H4 (cell line): ENCODE results near the gene ANKRD16. TPM values are rescaled to one million over a fixed set of nuclear protein-coding genes. Genes with fewer than 3 reads are reported as not detected.
"Not testable (repeated sequence)": the region's sequence is repeated elsewhere in the genome, so short reads cannot be mapped to it uniquely, and the experiment has no call there.

ENCODE experiments used
- DNase-seq: peaks from one replicate; pipeline ENCODE4 v3.0.0-alpha.2; 2015; ENCODE audit warnings: low spot score
- total RNA-seq: library from RNA; depleted of rRNA; stranded (reverse); fragments of >200 nt; shearing (Covaris generic); gene quantifications from 2 replicates; pipeline ENCODE4 v1.2.3, GENCODE V29; 2014

Gene ANKRD16
- total RNA-seq, 1 experiment from 2014 or later: 3.0 TPM

- not testable (repeated sequence) for DNase-seq
These were observed 53.5 kb downstream of the ANKRD16 start for GRCh38 chr10:5836181-5836580.

GRCh38 chr10:5835446-5836095 is 54.1 kb downstream of the ANKRD16 start:
- DNase-seq: no peak

GRCh38 chr10:5833814-5834213 is 55.9 kb downstream of the ANKRD16 start:
- DNase-seq: no peak

- no peak for DNase-seq
These were observed 56.7 kb downstream of the ANKRD16 start for GRCh38 chr10:5832946-5833345.

- DNase-seq: no peak
These were observed 58.3 kb downstream of the ANKRD16 start for GRCh38 chr10:5831446-5831782.

- DNase-seq: no peak
These were observed 58.9 kb downstream of the ANKRD16 start for GRCh38 chr10:5830629-5831445.

GRCh38 chr10:5829267-5829666 is 60.4 kb downstream of the ANKRD16 start:
- DNase-seq: no peak

- no peak for DNase-seq
These were observed 61.0 kb downstream of the ANKRD16 start for GRCh38 chr10:5828725-5829124.

- no peak for DNase-seq
These were observed 61.9 kb downstream of the ANKRD16 start for GRCh38 chr10:5827841-5828240.

GRCh38 chr10:5826511-5826910 is 63.2 kb downstream of the ANKRD16 start:
- DNase-seq: not testable (repeated sequence)

- no peak for DNase-seq
These were observed 70.8 kb downstream of the ANKRD16 start for GRCh38 chr10:5818894-5819293.

- no peak for DNase-seq
These were observed 71.7 kb downstream of the ANKRD16 start for GRCh38 chr10:5818048-5818331.

GRCh38 chr10:5817322-5818047 is 72.2 kb downstream of the ANKRD16 start:
- DNase-seq: no peak

- no peak for DNase-seq
These were observed 73.5 kb downstream of the ANKRD16 start for GRCh38 chr10:5816170-5816569.

- DNase-seq: no peak
These were observed 75.3 kb downstream of the ANKRD16 start for GRCh38 chr10:5814110-5815107.

- peak; percentile 78 for DNase-seq
These were observed 76.2 kb downstream of the ANKRD16 start, which contains the start of gene GDI2 for GRCh38 chr10:5813341-5814109. Gene GDI2, minus strand, starts transcription at chr10:5813434. Its CDS starts 176 bp downstream, at chr10:5813258.

- DNase-seq: no peak
These were observed 76.7 kb downstream of the ANKRD16 start for GRCh38 chr10:5813091-5813340.

- DNase-seq: no peak
These were observed 77.2 kb downstream of the ANKRD16 start for GRCh38 chr10:5812283-5813090.
